CD4-positive, alpha-beta T cell treated with Interleukin-21 for 1 hour (primary cell): ENCODE results near the gene NTM.

Source experiments
- DNase-seq: peaks from one replicate; pipeline ENCODE4 v3.0.0-alpha.2; 2020

NTM gene

GRCh38 chr11:131807876-131808275, 437.5 kb downstream of the NTM start:
- no peak for DNase-seq

GRCh38 chr11:131808470-131808869, 438.1 kb downstream of the NTM start:
- no peak for DNase-seq

DNA sequence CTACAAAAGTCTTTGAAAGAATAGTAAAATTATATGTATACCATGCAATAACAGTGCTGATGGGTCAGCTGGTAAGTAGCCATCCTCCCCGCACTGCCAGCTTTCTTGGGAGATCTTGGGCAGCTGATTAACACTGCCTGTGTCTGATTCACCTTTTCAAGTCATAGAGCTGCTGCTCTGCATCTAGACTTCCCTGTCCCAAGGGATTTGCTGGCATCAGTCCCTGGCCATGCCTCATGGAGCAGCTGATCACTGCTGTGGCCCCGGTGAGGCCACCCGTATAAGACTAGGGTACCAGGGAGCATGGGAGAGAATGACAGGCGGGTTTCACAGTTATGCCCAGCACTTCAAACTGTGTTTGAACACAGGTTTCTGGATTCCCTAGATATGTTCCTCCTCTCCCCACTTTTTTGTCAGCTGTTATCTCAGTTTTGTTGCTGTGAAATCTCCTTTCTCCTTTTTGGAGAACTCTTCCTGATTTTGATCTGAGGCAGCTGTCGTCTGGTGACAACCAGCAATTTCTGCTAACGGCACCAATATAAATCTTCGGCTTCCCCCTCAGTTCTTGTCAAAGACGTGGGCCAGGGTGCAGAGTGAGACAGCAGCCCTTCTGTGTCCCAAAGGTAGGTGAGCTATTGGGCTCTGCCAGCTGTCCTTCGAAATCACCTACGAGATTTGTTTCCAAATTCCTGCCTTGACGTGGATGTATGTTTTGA, 438.9 kb downstream of the NTM start:
- DNase-seq, result no peak

GRCh38 chr11:131810541-131810940, 440.1 kb downstream of the NTM start:
- DNase-seq, result no peak

DNA sequence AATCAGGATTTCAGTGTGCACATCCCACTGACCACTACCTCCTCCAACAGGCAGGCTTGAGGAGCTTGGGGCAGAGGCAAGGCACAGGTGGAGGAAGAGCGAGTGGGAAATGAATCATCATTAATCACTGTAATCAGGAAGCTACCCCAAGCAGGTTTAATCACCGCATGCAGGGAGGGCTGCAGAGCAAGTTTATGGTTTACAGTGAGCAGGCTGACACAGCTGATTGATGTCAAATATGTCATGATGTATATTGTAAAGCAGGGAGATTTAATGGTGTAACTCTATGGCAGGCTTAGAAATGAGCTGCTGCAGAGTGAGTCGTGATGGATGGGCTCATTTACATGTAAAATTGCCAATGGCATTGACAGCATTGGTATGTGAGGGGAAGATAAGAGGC, 441.0 kb downstream of the NTM start:
- DNase-seq, result no peak

DNA sequence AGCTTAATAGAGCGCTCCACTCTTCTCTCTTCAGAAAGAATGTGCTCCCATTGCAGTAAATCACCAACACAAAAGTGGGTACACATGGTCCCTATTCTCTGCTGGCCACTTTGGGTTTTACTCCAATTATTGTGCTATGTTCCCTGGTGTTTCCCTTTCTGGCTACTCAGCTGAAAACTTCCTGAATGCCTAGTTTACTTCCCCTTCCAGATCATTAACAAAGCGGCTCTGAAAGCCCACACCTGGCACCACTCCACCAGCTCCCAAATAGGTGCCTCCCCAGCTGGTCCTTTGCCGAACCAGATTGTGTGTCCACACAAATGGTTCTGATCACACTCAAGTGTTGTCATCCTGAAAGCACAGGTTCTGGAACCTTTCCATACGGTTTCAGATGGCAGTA, 443.7 kb downstream of the NTM start:
- DNase-seq, result no peak

DNA sequence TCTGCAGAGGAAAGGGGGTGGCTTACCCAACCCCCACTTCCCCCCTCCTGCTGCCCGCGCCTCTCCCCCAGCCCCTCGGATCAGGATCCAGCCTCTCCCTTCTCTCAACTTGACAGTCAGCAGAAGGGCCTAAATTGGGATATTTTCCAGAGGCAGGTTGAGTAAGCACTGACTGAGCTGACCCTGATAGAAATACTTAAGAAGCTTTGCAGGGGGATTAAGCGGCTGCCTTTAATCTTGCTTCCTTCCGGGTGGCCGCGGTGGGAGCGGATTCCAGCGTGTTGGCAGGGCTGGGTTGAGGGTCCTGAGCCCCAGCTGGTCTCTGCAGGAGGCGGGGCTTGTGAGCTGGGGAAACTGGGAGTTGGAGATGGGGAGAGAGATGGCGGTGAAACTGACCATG, 445.2 kb downstream of the NTM start:
- DNase-seq, result no peak

GRCh38 chr11:131816051-131816450, 445.6 kb downstream of the NTM start:
- DNase-seq, result no peak

- DNase-seq, result no peak
These were observed 447.3 kb downstream of the NTM start for GRCh38 chr11:131817687-131818188.

GRCh38 chr11:131819865-131820264, 449.4 kb downstream of the NTM start:
- DNase-seq, result no peak

DNA sequence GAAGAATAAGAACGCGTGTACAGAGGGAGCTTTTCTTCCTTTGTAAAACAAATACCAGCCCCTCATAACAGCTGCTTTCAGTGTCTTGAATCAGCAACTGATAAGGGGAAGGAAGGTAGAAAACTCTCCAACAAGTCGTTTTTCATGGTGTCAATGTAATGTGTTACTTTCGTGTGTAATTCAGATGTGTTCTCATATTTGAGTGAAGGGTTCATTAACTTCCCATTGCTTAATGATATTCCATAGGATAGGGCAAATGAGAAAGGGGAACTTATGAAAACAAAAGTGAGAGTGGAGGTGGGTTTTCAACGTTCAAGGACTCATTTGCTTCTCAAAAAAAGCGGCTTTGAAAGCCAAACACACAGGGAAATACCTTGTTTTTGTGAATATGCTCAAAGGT, 452.1 kb downstream of the NTM start:
- DNase-seq, result no peak

GRCh38 chr11:131823772-131824171, 453.4 kb downstream of the NTM start:
- DNase-seq, result no peak

GRCh38 chr11:131824771-131825170, 454.4 kb downstream of the NTM start:
- no peak for DNase-seq

GRCh38 chr11:131827430-131827829, 457.0 kb downstream of the NTM start:
- DNase-seq, result no peak

GRCh38 chr11:131829725-131830124, 459.3 kb downstream of the NTM start:
- DNase-seq, result no peak

GRCh38 chr11:131832079-131832478, 461.7 kb downstream of the NTM start:
- DNase-seq, result no peak

DNA sequence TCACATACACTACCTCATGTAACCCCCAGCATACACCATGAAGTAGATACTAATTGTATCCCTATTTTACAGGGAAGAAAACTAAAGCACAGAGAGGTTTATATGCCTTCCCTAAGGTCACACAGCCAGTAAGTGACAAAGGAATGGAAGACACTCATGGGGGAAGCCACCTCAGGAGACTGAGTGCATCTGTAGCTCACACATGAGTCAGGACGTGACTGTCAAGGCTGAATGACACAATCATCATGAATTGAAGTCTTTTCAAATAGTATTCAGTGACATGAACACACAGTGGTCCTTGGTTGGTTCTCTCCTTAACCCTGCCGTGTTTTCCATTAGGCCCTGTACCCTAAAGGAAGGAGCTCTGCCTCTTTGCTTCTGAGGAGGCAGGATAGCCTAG, 463.0 kb downstream of the NTM start:
- DNase-seq, result no peak

GRCh38 chr11:131837562-131837961, 467.1 kb downstream of the NTM start:
- DNase-seq, result no peak

DNA sequence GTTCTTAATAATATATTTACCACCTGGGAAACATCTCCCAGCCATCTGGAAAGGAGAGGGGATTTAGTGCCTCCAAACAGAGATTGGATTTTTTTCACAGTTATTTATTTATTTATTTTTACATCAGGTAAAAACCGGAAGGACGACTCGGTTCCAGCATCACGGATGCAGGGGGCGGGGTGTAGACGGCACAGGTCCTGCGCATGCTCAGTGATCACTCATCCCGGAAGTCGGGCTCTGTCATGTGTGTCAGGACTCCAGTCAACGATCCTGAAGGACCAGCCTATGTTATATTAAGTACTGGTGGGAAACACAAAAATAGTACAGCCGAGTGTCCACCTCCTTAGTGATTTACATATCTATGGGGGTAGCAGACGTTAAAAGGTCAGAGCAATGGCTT, 467.6 kb downstream of the NTM start:
- no peak for DNase-seq

DNA sequence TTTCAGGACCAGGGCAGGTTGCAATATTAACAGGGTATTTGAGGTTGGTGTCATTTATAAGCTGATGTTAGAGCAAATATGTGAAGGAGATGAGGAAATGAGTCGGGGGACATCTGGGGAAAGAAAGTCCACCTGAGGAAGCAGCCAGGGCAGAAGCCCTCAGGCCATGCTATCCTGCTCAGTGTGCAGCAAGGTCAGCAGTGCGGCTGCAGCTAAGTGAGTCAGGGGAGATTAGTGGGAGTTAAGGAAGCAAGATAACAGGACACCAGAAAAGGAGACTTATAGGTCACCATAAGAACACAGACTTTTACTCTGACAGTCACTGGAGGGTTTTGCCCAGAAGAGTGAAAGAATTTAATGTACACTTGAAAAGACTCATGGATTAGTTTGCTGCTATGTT, 468.9 kb downstream of the NTM start:
- no peak for DNase-seq

DNA sequence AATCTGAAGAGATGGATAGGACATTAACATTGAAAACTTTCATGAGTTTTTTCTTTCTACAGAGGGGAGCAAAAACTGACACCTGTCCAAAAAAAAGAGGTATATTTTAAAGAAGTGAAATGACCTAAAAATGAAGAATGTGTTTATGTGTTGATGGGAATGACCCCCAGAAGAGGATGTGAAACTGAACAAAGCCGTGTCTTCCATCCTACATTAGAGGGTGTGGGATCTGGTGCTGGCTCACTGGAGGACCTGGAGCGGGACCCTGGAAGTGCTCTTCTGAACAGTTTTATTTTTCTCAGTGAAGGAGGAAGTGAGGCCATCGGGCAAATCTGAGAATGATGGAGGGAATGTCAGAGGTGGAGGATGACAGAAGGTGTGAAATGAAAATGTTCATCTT, 470.1 kb downstream of the NTM start:
- no peak for DNase-seq

DNA sequence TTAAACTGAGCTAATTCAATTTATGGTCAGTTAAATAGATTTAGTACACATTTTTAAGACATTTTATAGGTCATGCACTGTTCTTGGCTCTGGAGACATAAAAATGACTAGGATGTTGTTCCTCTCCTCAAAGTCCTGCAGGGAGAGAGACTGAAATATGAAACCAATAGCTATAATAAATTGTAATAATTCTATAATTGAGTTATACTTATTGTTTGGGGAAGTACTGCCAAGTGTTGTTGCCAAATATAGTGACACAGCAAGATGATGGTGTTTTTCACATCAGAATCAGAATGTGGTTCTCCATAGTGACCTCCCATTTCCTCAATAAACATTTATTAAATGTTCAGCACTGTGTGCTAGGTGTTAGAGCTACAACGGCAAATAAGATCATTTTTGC, 470.6 kb downstream of the NTM start:
- no peak for DNase-seq

DNA sequence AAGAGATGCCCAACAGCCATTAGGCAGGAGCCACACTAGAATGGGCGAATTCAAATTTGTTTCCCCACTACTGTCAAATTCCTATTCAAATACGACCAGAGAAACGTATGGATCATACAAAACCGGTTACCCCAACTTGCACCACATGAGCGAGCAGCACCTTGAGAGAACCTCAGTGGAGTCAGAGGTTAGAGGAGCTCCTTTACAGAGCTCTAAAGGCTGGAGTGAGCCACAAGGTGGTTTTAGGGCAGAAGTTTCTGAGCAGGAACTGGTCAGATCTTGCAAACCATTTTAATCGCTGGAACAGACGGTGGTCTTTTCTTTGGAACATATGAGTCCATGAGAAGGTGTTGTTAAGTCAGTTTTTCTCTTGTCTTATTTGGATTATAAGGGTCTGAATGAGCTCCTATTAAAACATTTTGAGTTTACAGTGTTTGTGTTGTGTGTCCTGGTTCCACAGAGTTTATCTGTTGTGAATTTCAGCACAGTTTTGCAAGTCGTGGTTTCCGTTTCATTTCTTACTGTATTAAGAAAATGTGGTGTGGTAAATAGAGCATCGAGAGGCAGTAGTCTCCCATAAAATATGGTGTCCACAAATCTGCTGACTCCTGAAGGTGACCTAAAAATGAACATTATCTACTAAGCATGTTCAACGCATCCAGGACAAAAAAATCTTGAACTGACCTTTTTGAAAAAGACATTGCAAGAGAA, 471.7 kb downstream of the NTM start:
- no peak for DNase-seq

GRCh38 chr11:131845255-131845654, 474.8 kb downstream of the NTM start:
- DNase-seq, result no peak

- no peak for DNase-seq
These were observed 479.1 kb downstream of the NTM start for GRCh38 chr11:131849485-131849884.
